DMS 273 (cell line): ENCODE data around the gene TUNAR.
"Not testable (repeated sequence)": the region's sequence is repeated elsewhere in the genome, so short reads cannot be mapped to it uniquely, and the experiment has no call there.

Experiments used
- DNase-seq: peaks from one replicate; lab custom pipeline; 2025; ENCODE audit not compliant: unreplicated experiment; lab: John Stamatoyannopoulos, UW

Gene TUNAR

GRCh38 chr14:95968048-95968447, 91.4 kb downstream of the TUNAR start:
- not testable (repeated sequence) for DNase-seq
